GM18519 (cell line): ENCODE data around the gene IBA57.

ENCODE experiments used
- ATAC-seq: cut with Tn5 transposase; IDR thresholded peaks from one replicate; pipeline ENCODE4 v1.9.1; 2021; ENCODE audit warnings: mild to moderate bottlenecking, moderate library complexity; ENCODE audit not compliant: unreplicated experiment, low FRiP score

IBA57 gene

GRCh38 chr1:228144193-228144992 lies 21.2 kb upstream of the IBA57 start:
- ATAC-seq: no peak

- no peak for ATAC-seq
Measured at GRCh38 chr1:228144993-228145343, 20.6 kb upstream of the IBA57 start.

- no peak for ATAC-seq
Measured at GRCh38 chr1:228145463-228146416, 19.9 kb upstream of the IBA57 start.

- no peak for ATAC-seq
Measured at GRCh38 chr1:228146417-228147150, 19.0 kb upstream of the IBA57 start.

GRCh38 chr1:228147151-228147693 lies 18.4 kb upstream of the IBA57 start:
- ATAC-seq: no peak

GRCh38 chr1:228147768-228148167 lies 17.8 kb upstream of the IBA57 start:
- no peak for ATAC-seq

GRCh38 chr1:228148196-228148861 lies 17.3 kb upstream of the IBA57 start:
- no peak for ATAC-seq

GRCh38 chr1:228148935-228149405 lies 16.6 kb upstream of the IBA57 start:
- ATAC-seq: no peak

GRCh38 chr1:228149406-228150119 lies 16.0 kb upstream of the IBA57 start, which contains the start of gene GJC2:
Gene GJC2 (plus strand): TSS chr1:228149930. CDS start chr1:228157759, 7,829 bp downstream.
- no peak for ATAC-seq

- ATAC-seq: no peak
Measured at GRCh38 chr1:228150120-228150460, 15.5 kb upstream of the IBA57 start.

GRCh38 chr1:228150461-228151179 lies 15.0 kb upstream of the IBA57 start:
- ATAC-seq: no peak

GRCh38 chr1:228151180-228151925 lies 14.3 kb upstream of the IBA57 start:
- no peak for ATAC-seq

GRCh38 chr1:228152097-228152917 lies 13.3 kb upstream of the IBA57 start:
- no peak for ATAC-seq

GRCh38 chr1:228152918-228153258 lies 12.7 kb upstream of the IBA57 start:
- no peak for ATAC-seq

GRCh38 chr1:228154021-228154669 lies 11.5 kb upstream of the IBA57 start:
- no peak for ATAC-seq

- ATAC-seq: no peak
Measured at GRCh38 chr1:228154670-228155571, 10.7 kb upstream of the IBA57 start.
